ENCODE data around the gene KLF11. TPM values are rescaled to one million over a fixed set of nuclear protein-coding genes. Genes with fewer than 3 reads are reported as not detected.
A peak's percentile ranks its signal among the peaks of the same experiment; 100 is the strongest.

Gene KLF11
- total and polyA plus RNA-seq, 9 of the 15 experiments (the other 6 are each of a cell fraction or from before 2014, with no cell fraction given): 2.1 to 13.4 (median 6.5) TPM

DNA sequence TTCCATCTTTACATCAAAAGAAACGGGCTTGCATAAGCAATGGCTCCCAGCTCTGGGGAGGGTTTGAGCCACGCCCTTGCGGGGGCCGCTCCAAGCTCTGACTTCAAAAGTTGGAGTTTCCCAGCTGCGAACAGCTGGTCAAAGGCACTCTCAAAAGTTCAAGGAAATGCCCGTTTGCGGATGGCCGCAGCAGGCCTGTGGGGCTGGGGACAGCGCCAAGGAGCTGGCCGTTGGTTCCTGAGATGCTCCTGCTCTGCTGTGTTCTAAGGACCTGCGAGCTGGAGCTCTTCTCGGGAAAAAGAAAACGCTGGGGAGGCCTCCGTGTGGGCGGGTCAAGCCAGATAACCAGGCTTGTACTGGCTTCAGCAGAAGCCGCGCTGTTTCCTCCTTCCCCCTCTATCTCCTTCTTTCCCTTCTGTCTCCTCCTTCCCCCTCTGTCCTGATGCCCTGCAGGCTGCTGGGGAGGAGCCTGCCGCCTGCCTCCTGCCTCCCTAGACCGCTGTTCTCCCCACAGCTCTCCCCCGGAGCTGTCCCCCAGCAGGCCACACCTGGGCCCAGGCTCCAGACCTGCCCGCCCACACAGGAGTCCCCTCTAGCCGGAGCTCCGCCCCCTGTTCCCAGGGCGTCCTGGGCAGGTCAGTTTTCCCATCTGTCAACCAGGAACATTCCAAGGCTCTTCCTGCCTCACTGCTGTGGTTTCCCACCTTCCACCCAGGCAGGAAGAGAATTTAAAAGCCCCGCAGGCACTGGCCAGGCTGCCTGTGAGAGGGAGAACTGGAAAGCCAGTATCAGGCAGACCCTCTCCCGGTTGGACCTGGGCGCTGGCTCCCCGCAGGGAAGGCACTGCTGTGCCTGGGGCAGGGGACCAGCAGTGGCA lies 14.1 kb downstream of the KLF11 start (continued):
- TF ChIP-seq ZNF695 (CRISPR knock-in tag; IDR thresholded peaks at IDR 0.05) (no peak), HDAC3 (IDR thresholded peaks at IDR 0.05; ENCODE audit: borderline replicate concordance, partially characterized antibody) (no peak), ZNF212 (CRISPR knock-in tag; IDR thresholded peaks at IDR 0.05) (no peak), PTBP1 (IDR thresholded peaks at IDR 0.05; ENCODE audit: low read depth, low read length) (no peak), ZBTB2 (IDR thresholded peaks at IDR 0.05) (no peak), BHLHE40 (IDR thresholded peaks at IDR 0.05; ENCODE audit: low read length) (no peak; the same call in 1 of the 2 replicates), MYBL2 (IDR thresholded peaks at IDR 0.05; ENCODE audit: low read depth) (no peak), MYBL2 (CRISPR knock-in tag; IDR thresholded peaks at IDR 0.05; ENCODE audit: borderline replicate concordance) (no peak), SNRNP70 (optimal IDR thresholded peaks at IDR 0.05; ENCODE audit: low read depth, low read length) (no peak), ATF7 (IDR thresholded peaks at IDR 0.05) (peak; percentile 55), NR2C1 (IDR thresholded peaks at IDR 0.05) (no peak), NR2C1 (tag; IDR thresholded peaks at IDR 0.05) (no peak), EP300 (IDR thresholded peaks at IDR 0.05; ENCODE audit: low read length) (peak; percentile 45)
- TF ChIP-seq, protein P1, sequence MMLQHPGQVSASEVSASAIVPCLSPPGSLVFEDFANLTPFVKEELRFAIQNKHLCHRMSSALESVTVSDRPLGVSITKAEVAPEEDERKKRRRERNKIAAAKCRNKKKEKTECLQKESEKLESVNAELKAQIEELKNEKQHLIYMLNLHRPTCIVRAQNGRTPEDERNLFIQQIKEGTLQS (IDR thresholded peaks at IDR 0.05): peak; percentile 50; the same call in 1 of the 2 replicates
- TF ChIP-seq, protein P1 (CRISPR knock-in tag; conservative IDR thresholded peaks at IDR 0.05): no peak
- TF ChIP-seq, protein P2, sequence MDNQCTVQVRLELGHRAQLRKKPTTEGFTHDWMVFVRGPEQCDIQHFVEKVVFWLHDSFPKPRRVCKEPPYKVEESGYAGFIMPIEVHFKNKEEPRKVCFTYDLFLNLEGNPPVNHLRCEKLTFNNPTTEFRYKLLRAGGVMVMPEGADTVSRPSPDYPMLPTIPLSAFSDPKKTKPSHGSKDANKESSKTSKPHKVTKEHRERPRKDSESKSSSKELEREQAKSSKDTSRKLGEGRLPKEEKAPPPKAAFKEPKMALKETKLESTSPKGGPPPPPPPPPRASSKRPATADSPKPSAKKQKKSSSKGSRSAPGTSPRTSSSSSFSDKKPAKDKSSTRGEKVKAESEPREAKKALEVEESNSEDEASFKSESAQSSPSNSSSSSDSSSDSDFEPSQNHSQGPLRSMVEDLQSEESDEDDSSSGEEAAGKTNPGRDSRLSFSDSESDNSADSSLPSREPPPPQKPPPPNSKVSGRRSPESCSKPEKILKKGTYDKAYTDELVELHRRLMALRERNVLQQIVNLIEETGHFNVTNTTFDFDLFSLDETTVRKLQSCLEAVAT (IDR thresholded peaks at IDR 0.05): 0 out of 4 replicates have a peak, but pooled peaks of 1 of the 2 experiments have one; percentile 41
